Neural cell (in vitro differentiated cells): Measurements from ENCODE around the gene ZNF431.

ENCODE experiments used
- CTCF ChIP-seq: fragments of 450-650 bp; IDR thresholded peaks from 2 replicates; pipeline ENCODE4 v1.5.1; 2014; ENCODE audit warnings: antibody characterized with exemption, mild to moderate bottlenecking, moderate library complexity; ENCODE audit not compliant: poor library complexity, severe bottlenecking
- POLR2AphosphoS5 ChIP-seq: IDR thresholded peaks from 2 replicates; pipeline ENCODE4 v1.6.1; 2012
- RAD21 ChIP-seq: fragments of 450-650 bp; conservative IDR thresholded peaks from 2 replicates; pipeline ENCODE4 v1.6.1; 2014; ENCODE audit warnings: antibody characterized with exemption, mild to moderate bottlenecking, moderate library complexity
- REST ChIP-seq: IDR thresholded peaks from 2 replicates; pipeline ENCODE4 v1.6.1; 2012; ENCODE audit warnings: borderline replicate concordance
- SMC3 ChIP-seq: fragments of 450-650 bp; conservative IDR thresholded peaks from 2 replicates; pipeline ENCODE4 v1.6.1; 2014; ENCODE audit warnings: antibody characterized with exemption, mild to moderate bottlenecking, moderate library complexity; ENCODE audit not compliant: poor library complexity

DNA sequence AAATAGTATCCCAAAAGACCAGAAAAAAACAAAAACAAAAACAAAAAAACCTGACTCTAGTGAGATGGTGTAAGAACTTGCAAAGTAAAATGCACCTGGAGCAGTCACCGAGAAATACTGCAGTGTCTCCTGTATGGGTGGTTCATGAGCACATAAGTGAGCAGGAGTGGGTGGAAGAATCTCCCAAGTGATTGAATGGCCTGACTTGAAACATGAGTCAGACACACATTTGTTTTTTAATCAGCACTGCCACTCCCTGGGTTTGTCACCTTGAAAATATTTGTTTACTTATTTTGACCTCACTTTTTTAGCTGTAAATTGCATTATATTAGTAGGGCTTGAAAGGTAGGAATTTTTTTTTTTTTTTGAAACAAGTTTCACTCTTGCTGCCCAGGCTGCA is 2.0 kb downstream of the ZNF431 start:
- TF ChIP-seq CTCF (no peak), REST (no peak), POLR2AphosphoS5 (no peak), SMC3 (no peak), RAD21 (no peak)
